ENCODE data around the gene SPTBN1. TPM values are rescaled to one million over a fixed set of nuclear protein-coding genes. Genes with fewer than 3 reads are reported as not detected.

SPTBN1 gene
- total and polyA plus RNA-seq, 2 donors, result 118 to 352 TPM

- peaks cover 3% of the 10 kb centered on the region for H3K4me1 ChIP-seq (ENCODE audit: insufficient read depth)
- no peak for DNase-seq (ENCODE audit: extremely low spot score)
- H3K4me3 ChIP-seq (ENCODE audit: low read depth, low read length), result no peak overlapping the region
- 81% methylated on average over 7 of the region's 7 CpGs for WGBS
- H3K36me3 ChIP-seq (ENCODE audit: insufficient read depth), result no peaks in the 10 kb centered on the region
- no peak overlapping the region for H3K27ac ChIP-seq (ENCODE audit: low read depth)
Observed at GRCh38 chr2:54581326-54582039, 125.4 kb downstream of the SPTBN1 start.

DNA sequence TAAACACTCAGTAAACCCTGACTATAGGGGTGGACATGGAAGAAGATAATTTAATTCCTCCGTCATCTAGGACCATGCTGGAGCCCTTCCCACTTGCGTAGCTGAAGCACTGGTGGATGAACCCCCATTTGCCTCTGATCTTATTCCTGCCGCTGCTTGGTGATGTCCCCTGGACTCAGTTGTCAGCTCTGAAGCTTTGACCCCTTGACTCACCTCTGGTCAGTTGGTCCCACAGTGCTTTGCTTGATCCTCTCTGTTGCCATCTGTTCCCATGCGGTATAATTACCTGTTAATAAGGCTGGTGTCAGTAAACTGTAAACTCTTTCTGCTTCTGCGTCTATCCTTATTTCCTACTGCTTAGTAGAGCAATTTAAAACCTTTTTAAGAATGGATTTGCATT, 126.9 kb downstream of the SPTBN1 start:
- Histone ChIP-seq H3K4me3 (ENCODE audit: low read depth, low read length) (no peak overlapping the region), H3K4me1 (ENCODE audit: insufficient read depth) (peaks cover 2% of the 10 kb centered on the region), H3K27ac (ENCODE audit: low read depth) (no peak overlapping the region), H3K36me3 (ENCODE audit: insufficient read depth) (no peaks in the 10 kb centered on the region)
- DNase-seq (ENCODE audit: extremely low spot score), result no peak
- 95% methylated on average over 5 of the region's 5 CpGs for WGBS

GRCh38 chr2:54584598-54584997, 128.5 kb downstream of the SPTBN1 start:
- 95% methylated on average over 1 of the region's 1 CpG for WGBS
- Histone ChIP-seq H3K4me1 (ENCODE audit: insufficient read depth) (peaks cover 2% of the 10 kb centered on the region), H3K4me3 (ENCODE audit: low read depth, low read length) (no peak overlapping the region), H3K36me3 (ENCODE audit: insufficient read depth) (no peaks in the 10 kb centered on the region), H3K27ac (ENCODE audit: low read depth) (no peak overlapping the region)
- DNase-seq (ENCODE audit: extremely low spot score), result no peak

DNA sequence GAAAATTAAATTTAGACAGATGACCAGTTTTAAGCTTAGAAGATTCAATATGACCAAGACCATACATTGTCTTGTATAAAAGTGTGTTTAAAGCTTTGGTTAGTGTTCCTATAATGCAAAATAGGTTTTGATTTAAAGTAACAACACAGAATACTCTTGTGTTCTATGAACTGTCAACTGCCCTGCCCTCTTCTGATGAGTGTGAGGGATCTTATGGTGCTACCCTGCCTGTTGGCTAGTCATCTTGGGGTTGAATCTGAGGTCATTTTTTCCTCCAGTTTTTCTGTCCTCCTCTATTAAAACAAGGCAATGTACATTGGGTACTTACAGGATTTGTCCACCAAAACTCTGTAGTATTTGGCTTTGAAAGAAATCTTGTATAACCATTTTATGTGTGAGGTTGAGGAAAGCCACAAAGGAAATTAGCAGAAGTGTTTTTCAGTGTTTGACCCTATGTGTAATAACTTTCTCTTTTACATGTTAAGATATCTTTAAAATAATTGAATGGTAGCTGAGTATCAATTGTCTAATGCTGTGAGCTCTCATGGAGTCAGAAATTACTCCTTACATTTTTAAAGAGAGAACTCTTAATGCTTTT, 129.1 kb downstream of the SPTBN1 start:
- H3K36me3 ChIP-seq (ENCODE audit: insufficient read depth), result no peaks in the 10 kb centered on the region
- H3K27ac ChIP-seq (ENCODE audit: low read depth), result no peak overlapping the region
- peaks cover 2% of the 10 kb centered on the region for H3K4me1 ChIP-seq (ENCODE audit: insufficient read depth)
- H3K4me3 ChIP-seq (ENCODE audit: low read depth, low read length), result no peak overlapping the region
- no peak for DNase-seq (ENCODE audit: extremely low spot score)

- Histone ChIP-seq H3K27ac (ENCODE audit: low read depth) (no peak overlapping the region), H3K4me3 (ENCODE audit: low read depth, low read length) (no peak overlapping the region), H3K36me3 (ENCODE audit: insufficient read depth) (no peaks in the 10 kb centered on the region), H3K4me1 (ENCODE audit: insufficient read depth) (peaks cover 2% of the 10 kb centered on the region)
- 33% methylated on average over 7 of the region's 7 CpGs for WGBS
- DNase-seq (ENCODE audit: extremely low spot score), result no peak
Observed at GRCh38 chr2:54586062-54586461, 129.9 kb downstream of the SPTBN1 start.

DNA sequence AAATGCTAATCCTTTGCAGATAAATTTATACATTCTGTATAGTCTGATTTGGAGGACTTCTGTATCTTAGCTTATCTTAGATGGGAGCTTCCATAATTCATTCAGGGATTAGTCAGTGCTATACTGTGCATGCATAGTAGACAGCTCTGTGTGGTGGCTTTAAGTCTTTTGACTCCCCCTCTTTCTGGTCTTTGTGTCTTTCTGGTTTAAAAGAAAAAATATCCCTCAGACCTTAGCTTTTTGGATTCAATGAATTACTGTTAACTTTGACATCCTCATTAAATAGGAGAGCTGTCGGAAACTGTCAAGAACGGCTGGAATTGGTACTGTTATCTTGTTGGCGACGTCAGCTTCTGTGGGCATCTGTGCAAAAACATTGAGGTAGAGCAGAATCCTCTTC, 130.4 kb downstream of the SPTBN1 start:
- Histone ChIP-seq H3K4me1 (ENCODE audit: insufficient read depth) (peaks cover 2% of the 10 kb centered on the region), H3K27ac (ENCODE audit: low read depth) (no peak overlapping the region), H3K36me3 (ENCODE audit: insufficient read depth) (no peaks in the 10 kb centered on the region), H3K4me3 (ENCODE audit: low read depth, low read length) (no peak overlapping the region)
- no peak for DNase-seq (ENCODE audit: extremely low spot score)
- 64% methylated on average over 4 of the region's 4 CpGs for WGBS

DNA sequence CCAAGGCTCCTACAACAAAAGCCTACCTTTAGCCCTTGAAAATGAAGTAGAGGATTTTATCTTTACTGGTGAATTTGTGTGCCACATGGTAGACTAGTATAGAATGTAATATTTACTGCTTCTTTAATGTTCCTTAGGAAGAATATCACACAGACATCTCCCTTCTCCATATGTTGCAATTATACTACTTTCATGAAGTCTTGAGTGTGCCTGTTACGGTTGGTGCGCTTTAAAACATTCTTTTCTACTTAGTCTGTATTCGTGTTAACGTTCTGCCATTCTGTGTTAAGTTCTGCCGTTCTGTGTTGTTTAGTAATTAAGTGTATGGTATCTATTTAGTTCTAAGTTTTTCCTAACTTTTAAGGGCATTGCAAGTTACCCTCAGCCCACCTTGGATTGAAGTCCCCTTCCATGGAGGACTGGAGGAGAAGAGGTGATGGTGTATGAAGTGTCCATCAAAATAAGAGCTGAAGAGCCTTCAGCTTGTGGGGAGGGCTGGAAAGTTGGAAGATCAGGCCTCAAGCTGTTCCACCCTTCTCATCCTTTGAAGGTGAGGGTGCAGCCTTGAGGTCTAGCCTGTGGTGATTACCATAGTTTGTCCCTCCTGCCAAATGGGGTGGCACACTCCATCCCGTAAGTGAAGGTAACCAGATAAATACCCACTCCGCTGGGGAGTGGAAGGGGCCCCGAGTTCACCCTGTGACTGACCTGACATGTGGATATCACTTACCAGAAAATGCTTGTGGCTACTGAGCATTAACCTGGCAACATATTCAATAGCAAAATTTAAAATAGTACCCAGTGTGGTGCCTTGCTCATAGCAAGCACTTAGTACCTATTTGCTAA, 131.3 kb downstream of the SPTBN1 start:
- Histone ChIP-seq H3K4me1 (ENCODE audit: insufficient read depth) (peaks cover 2% of the 10 kb centered on the region), H3K4me3 (ENCODE audit: low read depth, low read length) (no peak overlapping the region), H3K36me3 (ENCODE audit: insufficient read depth) (no peaks in the 10 kb centered on the region), H3K27ac (ENCODE audit: low read depth) (no peak overlapping the region)
- WGBS, result 95% methylated on average over 8 of the region's 8 CpGs
- DNase-seq (ENCODE audit: extremely low spot score), result no peak

- Histone ChIP-seq H3K4me3 (ENCODE audit: low read depth, low read length) (no peak overlapping the region), H3K36me3 (ENCODE audit: insufficient read depth) (no peaks in the 10 kb centered on the region), H3K27ac (ENCODE audit: low read depth) (no peak overlapping the region), H3K4me1 (ENCODE audit: insufficient read depth) (peaks cover 2% of the 10 kb centered on the region)
- 77% methylated on average over 1 of the region's 1 CpG for WGBS
- no peak for DNase-seq (ENCODE audit: extremely low spot score)
Observed at GRCh38 chr2:54588244-54588899, 132.2 kb downstream of the SPTBN1 start.

GRCh38 chr2:54589038-54589339, 132.9 kb downstream of the SPTBN1 start:
- H3K27ac ChIP-seq (ENCODE audit: low read depth), result no peak overlapping the region
- WGBS, result 85% methylated on average over 4 of the region's 4 CpGs
- no peak overlapping the region for H3K4me3 ChIP-seq (ENCODE audit: low read depth, low read length)
- peaks cover 2% of the 10 kb centered on the region for H3K4me1 ChIP-seq (ENCODE audit: insufficient read depth)
- DNase-seq (ENCODE audit: extremely low spot score), result no peak
- no peaks in the 10 kb centered on the region for H3K36me3 ChIP-seq (ENCODE audit: insufficient read depth)

DNA sequence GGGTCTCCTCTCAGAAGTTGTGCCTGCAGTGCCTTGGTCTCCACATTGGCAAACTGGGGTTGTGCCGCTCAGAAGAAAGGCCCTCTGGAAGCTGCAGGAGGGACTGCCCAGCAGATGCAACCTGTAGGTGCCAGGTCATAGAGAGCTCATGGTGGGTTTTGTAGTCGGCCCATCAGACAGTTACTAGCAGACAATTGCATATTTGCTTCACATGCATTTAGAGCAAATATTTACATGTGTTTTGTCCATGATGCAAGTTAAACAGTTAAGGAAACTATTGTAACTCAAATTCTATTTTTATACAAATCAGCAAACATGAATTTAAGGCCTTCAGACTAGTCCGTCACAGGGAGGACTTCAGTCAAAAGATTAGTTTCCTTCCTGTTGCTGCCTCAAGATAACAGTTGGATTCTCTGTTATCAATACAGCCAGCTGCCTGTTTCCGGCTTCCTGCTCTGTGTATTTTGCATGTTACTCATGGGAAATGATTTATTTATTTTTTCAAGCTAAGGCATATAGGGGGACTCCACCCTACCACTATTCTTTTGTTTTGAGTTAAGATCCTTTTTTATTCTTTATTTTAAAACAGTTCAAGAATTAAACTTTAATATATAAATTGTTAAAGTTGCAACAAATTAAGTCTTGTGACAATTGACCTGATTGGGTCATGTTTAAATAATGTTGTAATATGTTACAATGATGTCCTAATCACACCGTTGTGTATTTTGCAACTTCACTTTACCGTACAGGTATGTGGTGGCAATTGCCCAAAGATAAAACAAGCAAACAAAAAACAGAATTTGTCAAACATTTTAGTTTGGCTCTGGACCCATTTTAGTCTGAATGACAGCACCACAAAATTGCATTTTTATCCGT, 133.5 kb downstream of the SPTBN1 start:
- Histone ChIP-seq H3K4me3 (ENCODE audit: low read depth, low read length) (no peak overlapping the region), H3K36me3 (ENCODE audit: insufficient read depth) (no peaks in the 10 kb centered on the region), H3K4me1 (ENCODE audit: insufficient read depth) (peaks cover 2% of the 10 kb centered on the region), H3K27ac (ENCODE audit: low read depth) (no peak overlapping the region)
- 55% methylated on average over 7 of the region's 7 CpGs for WGBS
- DNase-seq (ENCODE audit: extremely low spot score), result no peak

GRCh38 chr2:54590216-54591120, 134.3 kb downstream of the SPTBN1 start:
- 83% methylated on average over 7 of the region's 7 CpGs for WGBS
- Histone ChIP-seq H3K36me3 (ENCODE audit: insufficient read depth) (no peaks in the 10 kb centered on the region), H3K27ac (ENCODE audit: low read depth) (no peak overlapping the region), H3K4me1 (ENCODE audit: insufficient read depth) (peaks cover 2% of the 10 kb centered on the region), H3K4me3 (ENCODE audit: low read depth, low read length) (no peak overlapping the region)
- no peak for DNase-seq (ENCODE audit: extremely low spot score)

GRCh38 chr2:54591551-54591950, 135.4 kb downstream of the SPTBN1 start:
- no peak overlapping the region for H3K27ac ChIP-seq (ENCODE audit: low read depth)
- H3K4me1 ChIP-seq (ENCODE audit: insufficient read depth), result no peaks in the 10 kb centered on the region
- no peak for DNase-seq (ENCODE audit: extremely low spot score)
- no peaks in the 10 kb centered on the region for H3K36me3 ChIP-seq (ENCODE audit: insufficient read depth)
- 90% methylated on average over 3 of the region's 3 CpGs for WGBS
- H3K4me3 ChIP-seq (ENCODE audit: low read depth, low read length), result no peak overlapping the region
